HTERT RPE-1 (cell line): ENCODE measurements around the gene PLXNA4.

Experiments used
- in situ Hi-C: fragments of 300-500 bp; cut with MboI; formaldehyde crosslinking; loops from 4 replicates; pipeline ENCODE4 v1.14.3; 2020; ENCODE audit warnings: low sequenced_read_pairs

Gene PLXNA4

GRCh38 chr7:132423594-132424200, 152.6 kb downstream of the PLXNA4 start:
- in situ Hi-C loops = no loop called here

- in situ Hi-C loops = no loop called here
Observed at GRCh38 chr7:132422502-132423111, 153.7 kb downstream of the PLXNA4 start.

GRCh38 chr7:132420527-132420926, 155.7 kb downstream of the PLXNA4 start:
- in situ Hi-C loops = no loop called here

- in situ Hi-C loops = no loop called here
Observed at GRCh38 chr7:132419542-132419941, 156.7 kb downstream of the PLXNA4 start.

GRCh38 chr7:132418840-132419239, 157.4 kb downstream of the PLXNA4 start:
- in situ Hi-C loops = no loop called here

GRCh38 chr7:132417103-132417906, 159.0 kb downstream of the PLXNA4 start:
- in situ Hi-C loops = no loop called here

GRCh38 chr7:132416395-132416794, 159.9 kb downstream of the PLXNA4 start:
- in situ Hi-C loops = no loop called here

- in situ Hi-C loops = no loop called here
Observed at GRCh38 chr7:132415259-132415658, 161.0 kb downstream of the PLXNA4 start.

GRCh38 chr7:132414857-132415256, 161.4 kb downstream of the PLXNA4 start:
- in situ Hi-C loops = no loop called here

GRCh38 chr7:132412435-132412834, 163.8 kb downstream of the PLXNA4 start:
- in situ Hi-C loops = no loop called here

- in situ Hi-C loops = no loop called here
Observed at GRCh38 chr7:132410861-132411541, 165.3 kb downstream of the PLXNA4 start.

- in situ Hi-C loops = no loop called here
Observed at GRCh38 chr7:132410385-132410784, 165.9 kb downstream of the PLXNA4 start.

- in situ Hi-C loops = no loop called here
Observed at GRCh38 chr7:132407764-132408163, 168.5 kb downstream of the PLXNA4 start.

- in situ Hi-C loops = no loop called here
Observed at GRCh38 chr7:132406039-132406438, 170.2 kb downstream of the PLXNA4 start.

GRCh38 chr7:132404261-132404660, 172.0 kb downstream of the PLXNA4 start:
- in situ Hi-C loops = no loop called here

GRCh38 chr7:132403465-132404110, 172.7 kb downstream of the PLXNA4 start:
- in situ Hi-C loops = no loop called here

GRCh38 chr7:132402751-132403245, 173.5 kb downstream of the PLXNA4 start:
- in situ Hi-C loops = no loop called here

- in situ Hi-C loops = no loop called here
Observed at GRCh38 chr7:132402096-132402495, 174.2 kb downstream of the PLXNA4 start.

- in situ Hi-C loops = no loop called here
Observed at GRCh38 chr7:132400561-132401142, 175.6 kb downstream of the PLXNA4 start.

GRCh38 chr7:132399367-132399766, 176.9 kb downstream of the PLXNA4 start:
- in situ Hi-C loops = no loop called here
